ENCODE measurements around the gene ANXA2R.

The ANXA2R gene

DNA sequence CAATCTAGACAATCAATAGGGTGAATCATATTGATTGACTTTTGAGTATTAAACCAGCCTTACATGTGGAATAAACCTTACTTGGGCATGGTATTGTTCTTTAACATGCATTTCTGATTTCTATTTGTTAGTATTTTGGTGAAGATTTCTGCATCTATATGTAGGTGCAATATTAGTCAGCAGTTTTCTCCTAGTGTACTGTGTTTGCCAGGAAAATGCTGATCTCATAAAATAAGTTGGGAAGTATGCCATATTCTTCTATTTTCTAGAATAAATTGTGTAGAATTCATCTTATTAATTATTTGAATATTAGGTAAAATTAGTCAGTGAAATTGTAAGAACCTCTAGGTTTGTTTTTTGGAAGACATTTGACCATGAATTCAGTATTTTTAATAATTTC lies 38.4 kb downstream of the ANXA2R start:
- H3K9ac ChIP-seq: no peak overlapping the region
- H4K20me1 ChIP-seq: no peaks in the 10 kb centered on the region
- no peak for TF ChIP-seq Cebpa-rat (IDR thresholded peaks at IDR 0.05)
- H3K9me3 ChIP-seq: no peaks in the 10 kb centered on the region
- H3K27ac ChIP-seq: no peak overlapping the region
- peaks cover under 1% of the 10 kb centered on the region; the same call in 1 of the 2 replicates for H3K4me1 ChIP-seq
- no peak overlapping the region for H3K4me2 ChIP-seq
- H3K36me3 ChIP-seq: 0 out of 2 replicates have a peak, but pooled peaks cover 11% of the 10 kb centered on the region
- H3K27me3 ChIP-seq: peaks cover 26% of the 10 kb centered on the region
- no peak overlapping the region for H3K4me3 ChIP-seq

DNA sequence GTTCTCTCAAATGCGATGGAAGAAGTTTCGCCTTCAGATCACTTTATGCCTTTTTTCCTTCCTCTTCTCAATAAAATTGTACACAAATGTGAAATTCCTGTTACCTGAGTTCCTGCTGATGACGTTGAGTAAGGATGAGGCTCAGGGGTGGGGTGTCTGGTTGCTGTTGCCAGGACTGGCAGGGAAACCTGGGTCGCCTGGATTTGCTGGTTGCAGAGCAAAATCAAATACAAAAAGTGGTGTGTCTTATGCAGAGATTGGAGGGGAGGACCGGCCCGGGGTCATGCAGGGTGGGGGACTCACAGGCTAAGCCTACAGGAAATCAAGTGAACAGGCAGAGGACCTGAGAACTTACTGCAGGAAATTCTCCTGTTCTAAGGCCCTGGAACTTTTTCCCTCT lies 39.2 kb downstream of the ANXA2R start:
- TF ChIP-seq Cebpa-rat (IDR thresholded peaks at IDR 0.05): no peak
- H3K27ac ChIP-seq: no peak overlapping the region
- no peaks in the 10 kb centered on the region for H3K9me3 ChIP-seq
- no peak overlapping the region for H3K9ac ChIP-seq
- peaks cover 26% of the 10 kb centered on the region for H3K27me3 ChIP-seq
- H3K4me2 ChIP-seq: no peak overlapping the region
- no peak overlapping the region for H3K4me3 ChIP-seq
- H3K4me1 ChIP-seq: peaks cover 6% of the 10 kb centered on the region; the same call in 1 of the 2 replicates
- 0 out of 2 replicates have a peak, but pooled peaks cover 11% of the 10 kb centered on the region for H3K36me3 ChIP-seq
- H4K20me1 ChIP-seq: no peaks in the 10 kb centered on the region

DNA sequence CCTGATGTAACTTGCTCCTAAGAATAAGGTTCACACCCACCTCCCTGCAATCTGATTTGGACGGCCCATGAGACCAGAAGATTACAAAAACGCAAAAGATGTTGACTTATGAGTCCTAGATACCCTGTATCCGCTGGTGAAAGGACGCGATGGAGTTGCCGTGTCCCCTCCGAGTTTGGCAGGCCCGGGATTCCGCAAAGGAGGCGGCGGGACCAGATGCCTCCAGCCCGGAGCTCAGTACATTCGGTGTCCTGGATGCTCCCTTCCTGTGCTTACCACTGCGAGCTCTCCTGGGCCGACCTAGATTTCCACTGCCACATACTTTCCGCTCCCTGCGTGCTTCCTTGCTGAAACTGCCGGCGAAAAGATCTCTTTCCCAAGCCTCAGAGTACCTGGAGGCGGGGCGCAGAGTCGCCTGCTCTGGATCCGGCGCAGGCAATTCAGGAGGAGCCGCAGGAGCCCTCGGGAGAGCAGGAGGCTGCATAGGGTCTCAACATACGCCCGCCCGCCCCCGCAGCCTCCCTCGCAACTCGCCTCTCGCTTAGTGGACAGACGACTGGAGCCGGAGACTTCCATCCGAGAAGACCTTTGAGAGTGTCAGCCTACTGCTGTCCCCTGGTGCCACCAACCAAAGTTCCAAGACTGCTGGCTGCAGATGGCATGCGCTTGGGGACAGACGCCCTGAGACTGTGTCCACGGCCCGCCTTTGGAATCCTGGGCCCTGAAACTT lies 39.8 kb downstream of the ANXA2R start:
- H3K9ac ChIP-seq: no peak overlapping the region
- H3K27ac ChIP-seq: no peak overlapping the region
- no peak overlapping the region for H3K4me3 ChIP-seq
- no peak overlapping the region for H3K4me2 ChIP-seq
- H4K20me1 ChIP-seq: no peaks in the 10 kb centered on the region
- TF ChIP-seq Cebpa-rat (IDR thresholded peaks at IDR 0.05): no peak
- 0 out of 2 replicates have a peak, but pooled peaks cover 11% of the 10 kb centered on the region for H3K36me3 ChIP-seq
- H3K4me1 ChIP-seq: peaks cover 13% of the 10 kb centered on the region
- H3K9me3 ChIP-seq: no peaks in the 10 kb centered on the region
- H3K27me3 ChIP-seq: peaks cover 26% of the 10 kb centered on the region

GRCh38 chr5:42995360-42995751 lies 44.8 kb downstream of the ANXA2R start:
- H3K9me3 ChIP-seq: no peaks in the 10 kb centered on the region
- H3K9ac ChIP-seq: peak overlapping the region; percentile 87
- peaks cover 25% of the 10 kb centered on the region for H3K4me1 ChIP-seq
- peaks cover 14% of the 10 kb centered on the region for H3K27me3 ChIP-seq
- H4K20me1 ChIP-seq: no peaks in the 10 kb centered on the region
- 0 out of 2 replicates have a peak, but pooled peaks cover 4% of the 10 kb centered on the region for H3K36me3 ChIP-seq
- H3K4me2 ChIP-seq: peak overlapping the region; percentile 97
- peak overlapping the region; percentile 88 for H3K27ac ChIP-seq
- peak overlapping the region; percentile 71 for H3K4me3 ChIP-seq
- no peak for TF ChIP-seq Cebpa-rat (IDR thresholded peaks at IDR 0.05)

GRCh38 chr5:42994555-42995359 lies 45.4 kb downstream of the ANXA2R start:
- peaks cover 31% of the 10 kb centered on the region for H3K4me1 ChIP-seq
- no peaks in the 10 kb centered on the region for H3K36me3 ChIP-seq
- peak overlapping the region; percentile 88 for H3K27ac ChIP-seq
- H3K9me3 ChIP-seq: no peaks in the 10 kb centered on the region; the same call in 1 of the 2 replicates
- no peaks in the 10 kb centered on the region for H4K20me1 ChIP-seq
- TF ChIP-seq Cebpa-rat (IDR thresholded peaks at IDR 0.05): no peak
- peak overlapping the region; percentile 97 for H3K4me2 ChIP-seq
- H3K4me3 ChIP-seq: peak overlapping the region; percentile 71
- peaks cover 8% of the 10 kb centered on the region; the same call in 1 of the 2 replicates for H3K27me3 ChIP-seq
- H3K9ac ChIP-seq: peak overlapping the region; percentile 87

- H3K36me3 ChIP-seq: no peaks in the 10 kb centered on the region
- H3K27me3 ChIP-seq: peaks cover 3% of the 10 kb centered on the region; the same call in 1 of the 2 replicates
- no peak for TF ChIP-seq Cebpa-rat (IDR thresholded peaks at IDR 0.05)
- peak overlapping the region; percentile 97 for H3K4me2 ChIP-seq
- H3K27ac ChIP-seq: peak overlapping the region; percentile 88
- H4K20me1 ChIP-seq: no peaks in the 10 kb centered on the region
- H3K4me1 ChIP-seq: peaks cover 32% of the 10 kb centered on the region
- H3K4me3 ChIP-seq: peak overlapping the region; percentile 71
- peaks cover 4% of the 10 kb centered on the region for H3K9me3 ChIP-seq
- H3K9ac ChIP-seq: peak overlapping the region; percentile 87
Observed at GRCh38 chr5:42994246-42994554, 45.9 kb downstream of the ANXA2R start.

DNA sequence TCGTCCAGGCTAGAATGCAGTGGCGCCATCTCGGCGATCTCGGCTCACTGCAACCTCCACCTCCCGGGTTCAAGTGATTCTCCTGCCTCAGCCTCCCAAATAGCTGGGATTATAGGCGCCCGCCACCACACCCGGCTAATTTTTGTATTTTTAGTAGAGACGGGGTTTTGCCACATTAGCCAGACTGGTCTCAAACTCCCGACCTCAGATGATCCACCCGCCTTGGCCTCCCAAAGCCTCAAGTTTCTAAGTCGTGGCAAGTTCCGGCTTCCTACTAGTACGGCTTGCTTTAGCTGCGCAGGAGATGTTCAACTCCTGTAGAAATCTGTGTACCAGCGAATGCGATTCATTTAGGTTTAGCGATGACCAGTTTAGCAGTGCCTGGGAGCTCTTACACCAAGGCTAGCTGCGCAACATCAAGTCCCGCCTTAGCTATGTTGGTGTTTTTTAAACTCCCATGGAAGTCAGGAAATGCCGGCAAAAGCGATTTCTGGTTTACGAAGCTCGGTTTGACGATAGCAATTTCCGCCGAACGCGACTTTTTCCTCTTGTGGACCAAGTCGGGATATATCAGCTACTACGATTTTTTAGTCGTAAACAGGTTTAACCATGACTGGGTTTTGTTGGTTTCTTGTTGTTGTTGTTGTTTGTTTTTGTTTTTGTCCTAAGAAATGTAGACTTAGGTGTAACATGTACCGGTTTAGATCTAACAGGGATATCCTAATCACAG lies 46.4 kb downstream of the ANXA2R start:
- Histone ChIP-seq H3K4me2 (peak overlapping the region; percentile 97), H4K20me1 (no peaks in the 10 kb centered on the region), H3K9ac (peak overlapping the region; percentile 87), H3K27ac (peak overlapping the region; percentile 88), H3K4me3 (peak overlapping the region; percentile 71), H3K9me3 (peaks cover 9% of the 10 kb centered on the region), H3K36me3 (no peaks in the 10 kb centered on the region), H3K4me1 (peaks cover 32% of the 10 kb centered on the region), H3K27me3 (no peaks in the 10 kb centered on the region)
- TF ChIP-seq Cebpa-rat (IDR thresholded peaks at IDR 0.05): no peak

DNA sequence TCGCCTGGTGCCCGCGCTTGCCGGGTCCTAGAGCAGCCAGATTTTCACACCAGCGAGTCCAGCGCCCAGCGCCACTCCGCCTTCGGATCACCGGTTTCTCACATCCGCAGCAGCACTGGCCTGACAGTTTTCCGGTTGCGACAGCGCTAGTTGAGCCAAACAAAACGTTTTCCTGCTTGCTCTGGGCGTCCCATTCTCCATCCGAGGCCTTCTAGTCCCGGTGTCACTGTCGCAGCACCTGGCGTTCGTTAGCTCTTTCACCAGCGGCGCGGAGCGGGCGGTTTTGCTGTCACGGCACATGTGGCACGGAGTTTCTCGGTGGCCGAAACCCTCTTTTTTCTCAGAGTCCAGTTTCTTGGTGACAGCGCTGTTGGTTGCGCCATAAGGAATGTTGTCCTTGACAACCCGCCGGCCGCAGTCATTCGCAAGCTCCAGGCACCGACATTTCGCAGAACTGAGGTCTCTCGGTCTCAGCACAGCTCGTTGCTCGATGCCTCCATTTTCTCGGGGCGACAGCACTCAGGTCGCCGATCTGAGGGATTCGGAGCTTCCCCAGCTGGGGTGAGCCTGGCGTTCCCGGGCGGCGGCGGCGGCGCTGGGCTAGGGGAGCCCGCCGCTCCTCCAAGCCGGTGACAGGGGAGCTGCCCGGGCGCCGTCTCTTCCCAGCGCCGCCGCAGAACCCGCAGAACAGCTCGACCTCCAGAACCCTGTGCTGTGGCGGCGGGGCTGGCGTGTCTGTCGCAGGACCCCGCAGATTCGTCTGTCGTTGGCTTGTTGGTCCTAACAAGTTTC lies 47.8 kb downstream of the ANXA2R start:
- Histone ChIP-seq H3K4me1 (peaks cover 32% of the 10 kb centered on the region), H4K20me1 (no peaks in the 10 kb centered on the region), H3K4me2 (peak overlapping the region; percentile 97), H3K9ac (peak overlapping the region; percentile 87), H3K27ac (peak overlapping the region; percentile 88), H3K9me3 (peaks cover 18% of the 10 kb centered on the region), H3K4me3 (peak overlapping the region; percentile 71), H3K27me3 (no peaks in the 10 kb centered on the region), H3K36me3 (no peaks in the 10 kb centered on the region)
- TF ChIP-seq Cebpa-rat (IDR thresholded peaks at IDR 0.05): peak; percentile 80

Measured in BLaER1 (cell line).